HG03025 (cell line): ENCODE results near the gene GRHPR.

Source experiments
- ATAC-seq: cut with Tn5 transposase; IDR thresholded peaks from one replicate; pipeline ENCODE4 v1.9.1; 2021; ENCODE audit warnings: mild to moderate bottlenecking, moderate library complexity; ENCODE audit not compliant: unreplicated experiment, low FRiP score

GRHPR gene

GRCh38 chr9:37422289-37423104 is at the start of gene GRHPR:
TSS of gene GRHPR (plus strand) at chr9:37422696. CDS start at chr9:37422751, 55 bp downstream.
- peak; percentile 88 for ATAC-seq

GRCh38 chr9:37372839-37373238 is 49.7 kb upstream of the GRHPR start:
- no peak for ATAC-seq

GRCh38 chr9:37373621-37374020 is 48.9 kb upstream of the GRHPR start:
- ATAC-seq = no peak

- no peak for ATAC-seq
Observed at GRCh38 chr9:37374892-37375291, 47.6 kb upstream of the GRHPR start.

GRCh38 chr9:37377688-37378612 is 44.5 kb upstream of the GRHPR start:
- ATAC-seq = no peak

- ATAC-seq = no peak
Observed at GRCh38 chr9:37378613-37379004, 43.9 kb upstream of the GRHPR start.

- ATAC-seq = no peak
Observed at GRCh38 chr9:37379835-37380234, 42.7 kb upstream of the GRHPR start.

GRCh38 chr9:37380570-37380969 is 41.9 kb upstream of the GRHPR start:
- no peak for ATAC-seq

- ATAC-seq = no peak
Observed at GRCh38 chr9:37381094-37381741, 41.3 kb upstream of the GRHPR start.

- ATAC-seq = no peak
Observed at GRCh38 chr9:37382161-37382981, 40.1 kb upstream of the GRHPR start.

GRCh38 chr9:37382982-37383357 is 39.5 kb upstream of the GRHPR start:
- ATAC-seq = no peak

- ATAC-seq = no peak
Observed at GRCh38 chr9:37383393-37383792, 39.1 kb upstream of the GRHPR start.

GRCh38 chr9:37383876-37384746 is 38.4 kb upstream of the GRHPR start:
- no peak for ATAC-seq

- ATAC-seq = no peak
Observed at GRCh38 chr9:37385286-37385685, 37.2 kb upstream of the GRHPR start.

GRCh38 chr9:37386988-37387387 is 35.5 kb upstream of the GRHPR start:
- ATAC-seq = no peak

- peak; percentile 76 for ATAC-seq
Observed at GRCh38 chr9:37390759-37391158, 31.7 kb upstream of the GRHPR start.

- ATAC-seq = no peak
Observed at GRCh38 chr9:37392272-37392671, 30.2 kb upstream of the GRHPR start.

- no peak for ATAC-seq
Observed at GRCh38 chr9:37395229-37395628, 27.3 kb upstream of the GRHPR start.

- ATAC-seq = no peak
Observed at GRCh38 chr9:37395663-37396062, 26.8 kb upstream of the GRHPR start.
